Left ventricle myocardium inferior (tissue), 1 donor: ENCODE measurements around the gene ESR2. TPM values are rescaled to one million over a fixed set of nuclear protein-coding genes. Genes with fewer than 3 reads are reported as not detected.

Experiments used
- DNase-seq: peaks from one replicate; pipeline ENCODE4 v3.0.0-alpha.2; 2020
- H3K27ac ChIP-seq: fragments of 200-600 bp; replicated peaks from 2 replicates; pipeline ENCODE4 v1.8.0; 2021
- H3K27me3 ChIP-seq: fragments of 200-600 bp; 2 replicates; pipeline ENCODE4 v1.8.0; 2021; ENCODE audit warnings: low read depth
- H3K36me3 ChIP-seq: fragments of 200-600 bp; 2 replicates; pipeline ENCODE4 v1.8.0; 2021
- H3K4me1 ChIP-seq: fragments of 200-600 bp; 2 replicates; pipeline ENCODE4 v1.8.0; 2021
- H3K4me3 ChIP-seq: fragments of 200-600 bp; 2 replicates; pipeline ENCODE4 v1.8.0; 2021; ENCODE audit warnings: mild to moderate bottlenecking, moderate library complexity
- H3K9me3 ChIP-seq: fragments of 200-600 bp; replicated peaks from 2 replicates; pipeline ENCODE4 v1.8.0; 2021
- intact Hi-C: fragments of 100-400 bp; cut with micrococcal nuclease; formaldehyde crosslinking; loops from one replicate; pipeline ENCODE4 v1.11.0; 2022
- total RNA-seq: library from RNA; stranded (reverse); fragmentation: NEBNext Ultra II Directional; extraction: Animal tissue kit (Norgen Biotek cat#: 25700); gene quantifications from one replicate; pipeline ENCODE4 v1.2.1, GENCODE V29; 2021
- TF ChIP-seq, protein P1 (sequence below): fragments of 200-600 bp; IDR thresholded peaks from 2 replicates; pipeline ENCODE4 v1.8.0; 2021; ENCODE audit warnings: antibody characterized with exemption, mild to moderate bottlenecking, borderline replicate concordance
- donor health status: DM: no; HTN: yes; CAD: no; lungs with severe emphysema.

The ESR2 gene
- total RNA-seq, 1 donor from 2014 or later = 1.0 TPM

DNA sequence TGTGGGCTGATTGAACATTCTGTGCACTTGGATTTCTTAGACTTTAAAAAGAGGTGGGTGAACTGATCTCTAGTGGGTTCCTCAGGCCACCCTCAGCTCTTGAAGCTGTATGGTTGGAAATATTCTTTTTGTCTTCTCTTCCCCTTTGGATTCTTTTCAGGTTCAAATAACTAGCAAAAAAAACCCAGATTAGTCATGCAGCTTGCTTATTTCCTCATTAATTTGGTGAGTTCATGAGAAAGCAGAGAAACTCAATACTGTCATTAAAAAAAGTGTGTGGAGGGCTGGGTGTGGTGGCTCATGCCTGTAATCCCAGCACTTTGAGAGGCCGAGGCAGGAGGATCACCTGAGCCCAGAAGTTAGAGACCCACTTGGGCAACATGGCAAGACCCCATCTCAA lies 183.4 kb downstream of the ESR2 start:
- peaks cover 22% of the 10 kb centered on the region for H3K4me1 ChIP-seq
- no peak overlapping the region for H3K4me3 ChIP-seq
- peaks cover 47% of the 10 kb centered on the region for H3K36me3 ChIP-seq
- no peaks in the 10 kb centered on the region for H3K9me3 ChIP-seq
- no peaks in the 10 kb centered on the region for H3K27me3 ChIP-seq
- no peak overlapping the region for H3K27ac ChIP-seq
- TF ChIP-seq, protein P1, sequence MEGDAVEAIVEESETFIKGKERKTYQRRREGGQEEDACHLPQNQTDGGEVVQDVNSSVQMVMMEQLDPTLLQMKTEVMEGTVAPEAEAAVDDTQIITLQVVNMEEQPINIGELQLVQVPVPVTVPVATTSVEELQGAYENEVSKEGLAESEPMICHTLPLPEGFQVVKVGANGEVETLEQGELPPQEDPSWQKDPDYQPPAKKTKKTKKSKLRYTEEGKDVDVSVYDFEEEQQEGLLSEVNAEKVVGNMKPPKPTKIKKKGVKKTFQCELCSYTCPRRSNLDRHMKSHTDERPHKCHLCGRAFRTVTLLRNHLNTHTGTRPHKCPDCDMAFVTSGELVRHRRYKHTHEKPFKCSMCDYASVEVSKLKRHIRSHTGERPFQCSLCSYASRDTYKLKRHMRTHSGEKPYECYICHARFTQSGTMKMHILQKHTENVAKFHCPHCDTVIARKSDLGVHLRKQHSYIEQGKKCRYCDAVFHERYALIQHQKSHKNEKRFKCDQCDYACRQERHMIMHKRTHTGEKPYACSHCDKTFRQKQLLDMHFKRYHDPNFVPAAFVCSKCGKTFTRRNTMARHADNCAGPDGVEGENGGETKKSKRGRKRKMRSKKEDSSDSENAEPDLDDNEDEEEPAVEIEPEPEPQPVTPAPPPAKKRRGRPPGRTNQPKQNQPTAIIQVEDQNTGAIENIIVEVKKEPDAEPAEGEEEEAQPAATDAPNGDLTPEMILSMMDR = no peak
- no peak for DNase-seq
- intact Hi-C loops = no loop called here

DNA sequence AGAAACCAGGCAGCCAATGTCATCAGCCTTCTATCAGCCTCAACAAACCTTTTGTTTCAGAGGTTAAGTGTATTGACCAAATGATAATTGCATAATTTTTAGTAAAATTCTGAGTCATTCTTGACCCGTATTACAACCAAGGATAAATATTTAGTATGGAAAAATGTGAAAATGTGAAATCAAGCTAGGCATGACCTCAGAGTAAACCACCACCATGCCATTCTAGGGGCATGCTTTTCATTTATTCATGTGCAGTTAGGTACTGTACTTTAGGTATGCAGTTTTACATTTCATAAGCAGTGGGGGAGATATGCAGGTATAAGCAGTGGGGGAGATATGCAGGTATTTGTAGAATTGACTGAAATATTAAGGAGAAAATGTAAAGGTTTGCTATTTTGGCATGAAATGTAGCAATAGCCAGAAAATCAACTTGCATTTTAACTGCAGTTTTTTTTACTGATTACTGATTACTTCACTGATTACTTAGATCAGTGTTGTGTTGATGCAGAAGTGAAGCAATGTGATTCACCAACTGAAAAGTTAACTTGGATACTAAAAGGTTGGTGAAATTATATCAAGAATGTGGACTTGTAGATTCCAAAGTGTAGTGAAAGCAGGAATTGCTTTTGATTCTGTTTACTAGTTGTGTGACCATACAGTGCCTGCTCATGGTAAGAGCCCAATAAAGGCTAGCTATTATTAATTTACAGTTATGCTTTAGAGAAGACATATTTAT lies 184.2 kb downstream of the ESR2 start:
- no peaks in the 10 kb centered on the region for H3K9me3 ChIP-seq
- peaks cover 22% of the 10 kb centered on the region for H3K4me1 ChIP-seq
- no peak overlapping the region for H3K27ac ChIP-seq
- no peak for DNase-seq
- intact Hi-C loops = no loop called here
- no peaks in the 10 kb centered on the region for H3K27me3 ChIP-seq
- TF ChIP-seq, protein P1 = no peak
- H3K4me3 ChIP-seq = no peak overlapping the region
- H3K36me3 ChIP-seq = peaks cover 45% of the 10 kb centered on the region

DNA sequence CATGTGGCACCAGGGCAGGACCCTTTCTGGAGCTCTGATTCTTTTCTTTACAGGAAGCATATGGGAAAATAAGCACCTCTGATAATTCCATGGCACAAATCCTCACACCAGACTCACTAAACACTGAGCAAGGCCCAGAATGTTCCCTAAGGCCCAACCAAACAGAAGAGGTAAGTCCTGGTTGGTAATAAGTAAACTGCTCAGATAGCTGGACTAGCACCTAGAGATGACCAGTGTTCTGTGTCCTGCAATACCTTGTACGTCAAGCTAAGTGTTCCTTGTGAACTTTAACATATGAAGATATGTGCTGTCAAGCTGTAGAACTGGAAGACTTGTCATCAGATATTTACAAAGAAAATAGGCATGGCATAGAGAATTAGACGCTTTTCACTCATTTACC lies 186.7 kb downstream of the ESR2 start:
- no peak overlapping the region for H3K4me3 ChIP-seq
- TF ChIP-seq, protein P1 = no peak
- H3K9me3 ChIP-seq = no peaks in the 10 kb centered on the region
- no peak overlapping the region for H3K27ac ChIP-seq
- no peaks in the 10 kb centered on the region for H3K4me1 ChIP-seq
- no peak for DNase-seq
- peaks cover 51% of the 10 kb centered on the region for H3K36me3 ChIP-seq
- H3K27me3 ChIP-seq = no peaks in the 10 kb centered on the region
- intact Hi-C loops = no loop called here

DNA sequence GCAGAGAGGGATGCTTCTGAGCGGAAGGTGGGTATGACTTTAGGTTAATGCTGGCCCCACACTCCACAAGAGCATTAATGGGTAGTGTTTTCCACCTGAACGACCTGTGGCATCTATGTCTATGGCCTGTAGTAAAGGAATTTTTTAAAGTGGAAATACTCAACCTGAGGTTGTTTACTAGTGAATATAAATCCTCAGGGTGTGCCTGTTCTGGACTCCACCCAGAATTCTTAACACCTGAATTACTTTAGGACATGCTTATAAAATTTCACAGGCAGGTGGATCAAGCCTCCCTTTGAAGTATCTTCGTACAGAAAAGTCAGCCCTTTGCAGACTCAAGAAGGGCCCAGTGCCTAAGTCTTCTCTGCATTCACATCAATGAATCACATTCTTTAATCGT lies 196.1 kb downstream of the ESR2 start:
- peaks cover 87% of the 10 kb centered on the region for H3K36me3 ChIP-seq
- H3K9me3 ChIP-seq = no peaks in the 10 kb centered on the region
- H3K27ac ChIP-seq = no peak overlapping the region
- H3K27me3 ChIP-seq = no peaks in the 10 kb centered on the region
- no peak for DNase-seq
- no peak overlapping the region for H3K4me3 ChIP-seq
- no peaks in the 10 kb centered on the region for H3K4me1 ChIP-seq
- intact Hi-C loops = no loop called here
- TF ChIP-seq, protein P1 = no peak

DNA sequence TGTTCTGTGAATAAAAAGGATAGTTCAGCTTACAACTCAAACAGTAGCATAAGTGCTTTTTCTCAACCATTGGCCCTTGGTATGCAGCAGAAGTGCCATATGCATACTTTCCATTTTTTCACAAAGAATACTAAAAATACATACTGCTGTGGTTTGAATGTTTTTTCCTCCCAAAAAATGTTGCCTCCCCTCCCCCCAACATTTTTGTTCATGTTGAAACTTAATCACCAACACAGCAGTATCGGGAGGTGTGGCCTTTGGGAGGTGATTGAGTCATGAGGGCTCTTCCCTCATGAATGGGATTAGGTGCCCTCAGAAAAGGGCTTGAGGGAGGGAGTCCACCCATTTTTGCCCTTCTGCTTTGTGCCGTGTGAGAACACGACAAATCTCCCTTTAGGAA lies 198.6 kb downstream of the ESR2 start:
- Histone ChIP-seq H3K9me3 (no peaks in the 10 kb centered on the region), H3K27ac (no peak overlapping the region), H3K36me3 (peaks cover 86% of the 10 kb centered on the region), H3K4me1 (no peaks in the 10 kb centered on the region), H3K27me3 (no peaks in the 10 kb centered on the region), H3K4me3 (no peak overlapping the region)
- no peak for DNase-seq
- TF ChIP-seq, protein P1 = no peak
- intact Hi-C loops = no loop called here
